ENCODE data around the gene ITGB1.

GRCh38 chr10:32950591-32951108 is 7.4 kb downstream of the ITGB1 start:
- no peak for TF ChIP-seq POLR2A (IDR thresholded peaks at IDR 0.05)
- TF ChIP-seq, protein P1, sequence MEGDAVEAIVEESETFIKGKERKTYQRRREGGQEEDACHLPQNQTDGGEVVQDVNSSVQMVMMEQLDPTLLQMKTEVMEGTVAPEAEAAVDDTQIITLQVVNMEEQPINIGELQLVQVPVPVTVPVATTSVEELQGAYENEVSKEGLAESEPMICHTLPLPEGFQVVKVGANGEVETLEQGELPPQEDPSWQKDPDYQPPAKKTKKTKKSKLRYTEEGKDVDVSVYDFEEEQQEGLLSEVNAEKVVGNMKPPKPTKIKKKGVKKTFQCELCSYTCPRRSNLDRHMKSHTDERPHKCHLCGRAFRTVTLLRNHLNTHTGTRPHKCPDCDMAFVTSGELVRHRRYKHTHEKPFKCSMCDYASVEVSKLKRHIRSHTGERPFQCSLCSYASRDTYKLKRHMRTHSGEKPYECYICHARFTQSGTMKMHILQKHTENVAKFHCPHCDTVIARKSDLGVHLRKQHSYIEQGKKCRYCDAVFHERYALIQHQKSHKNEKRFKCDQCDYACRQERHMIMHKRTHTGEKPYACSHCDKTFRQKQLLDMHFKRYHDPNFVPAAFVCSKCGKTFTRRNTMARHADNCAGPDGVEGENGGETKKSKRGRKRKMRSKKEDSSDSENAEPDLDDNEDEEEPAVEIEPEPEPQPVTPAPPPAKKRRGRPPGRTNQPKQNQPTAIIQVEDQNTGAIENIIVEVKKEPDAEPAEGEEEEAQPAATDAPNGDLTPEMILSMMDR (IDR thresholded peaks at IDR 0.05) = no peak
